GM12865 (cell line): ENCODE results near the gene CHRNG.

Experiments used
- DNase-seq: peaks from one replicate; pipeline ENCODE4 v3.0.0; 2010; ENCODE audit warnings: low read depth
- H3K4me3 ChIP-seq: 2 replicates; pipeline ENCODE4 v1.5.1; 2011; ENCODE audit warnings: mild to moderate bottlenecking, low read depth, low read length, control low read depth
- CTCF ChIP-seq: IDR thresholded peaks from 2 replicates; pipeline ENCODE4 v1.5.1; 2011; ENCODE audit warnings: low read length, control low read depth, low read depth, inconsistent platforms; ENCODE audit not compliant: insufficient read depth; ENCODE audit errors: missing control alignments

The CHRNG gene

GRCh38 chr2:232493701-232494474 lies 45.6 kb upstream of the CHRNG start:
- H3K4me3 ChIP-seq, result no peak overlapping the region
- no peak for DNase-seq
- TF ChIP-seq CTCF, result no peak

GRCh38 chr2:232494542-232494941 lies 45.0 kb upstream of the CHRNG start:
- no peak for TF ChIP-seq CTCF
- H3K4me3 ChIP-seq, result no peak overlapping the region
- DNase-seq, result no peak

- DNase-seq, result no peak
- no peak for TF ChIP-seq CTCF
- H3K4me3 ChIP-seq, result no peak overlapping the region
These were observed 44.2 kb upstream of the CHRNG start for GRCh38 chr2:232495292-232495691.

- no peak for DNase-seq
- no peak overlapping the region for H3K4me3 ChIP-seq
- TF ChIP-seq CTCF, result no peak
These were observed 42.8 kb upstream of the CHRNG start for GRCh38 chr2:232496501-232497270.

GRCh38 chr2:232497348-232497747 lies 42.1 kb upstream of the CHRNG start:
- TF ChIP-seq CTCF, result no peak
- H3K4me3 ChIP-seq, result no peak overlapping the region
- DNase-seq, result no peak

GRCh38 chr2:232498452-232498851 lies 41.0 kb upstream of the CHRNG start:
- no peak overlapping the region for H3K4me3 ChIP-seq
- no peak for TF ChIP-seq CTCF
- no peak for DNase-seq
